Measurements from ENCODE around the gene JAKMIP2.

- no peak for TF ChIP-seq POLR2A (IDR thresholded peaks at IDR 0.05; ENCODE audit: low read length)
- TF ChIP-seq GATA1 (IDR thresholded peaks at IDR 0.05; ENCODE audit: low read depth, low read length): no peak
Observed at GRCh38 chr5:147591120-147591519, 191.4 kb downstream of the JAKMIP2 start.
